Measurements from ENCODE around the gene STX4. TPM values are rescaled to one million over a fixed set of nuclear protein-coding genes. Genes with fewer than 3 reads are reported as not detected.

Gene STX4
- total RNA-seq, 4 donors from 2014 or later = 14.9 to 24.3 (median 21.4) TPM

GRCh38 chr16:31077592-31078396, 44.4 kb downstream of the STX4 start:
- Histone ChIP-seq H3K4me1 (peaks cover 12 to 13% of the 10 kb centered on the region in 2 donors), H3K9me3 (no peaks in the 10 kb centered on the region), H3K27me3 (no peaks in the 10 kb centered on the region), H3K4me3 (no peak overlapping the region), H3K27ac (no peak overlapping the region), H3K36me3 (peaks cover 0 to 55% of the 10 kb centered on the region in 2 donors)
- in situ Hi-C loops (cut with MboI; ENCODE audit: low sequenced_read_pairs in 4 of 4) (loop anchor here in 2 of 4 donors (5.0 to 25.0 kb wide), 2 partner anchors 45 to 90 kb away; partner anchors contain the start of genes HSD3B7 (in 1 of the 2) and STX4 (in 1 of the 2)), intact Hi-C loops (cut with DNase I; ENCODE audit: low total_unique reads) (no loop called here)
- DNase-seq = no peak
- no peak for ATAC-seq
- no peak for TF ChIP-seq POLR2A (IDR thresholded peaks at IDR 0.05)
- TF ChIP-seq, protein P1, sequence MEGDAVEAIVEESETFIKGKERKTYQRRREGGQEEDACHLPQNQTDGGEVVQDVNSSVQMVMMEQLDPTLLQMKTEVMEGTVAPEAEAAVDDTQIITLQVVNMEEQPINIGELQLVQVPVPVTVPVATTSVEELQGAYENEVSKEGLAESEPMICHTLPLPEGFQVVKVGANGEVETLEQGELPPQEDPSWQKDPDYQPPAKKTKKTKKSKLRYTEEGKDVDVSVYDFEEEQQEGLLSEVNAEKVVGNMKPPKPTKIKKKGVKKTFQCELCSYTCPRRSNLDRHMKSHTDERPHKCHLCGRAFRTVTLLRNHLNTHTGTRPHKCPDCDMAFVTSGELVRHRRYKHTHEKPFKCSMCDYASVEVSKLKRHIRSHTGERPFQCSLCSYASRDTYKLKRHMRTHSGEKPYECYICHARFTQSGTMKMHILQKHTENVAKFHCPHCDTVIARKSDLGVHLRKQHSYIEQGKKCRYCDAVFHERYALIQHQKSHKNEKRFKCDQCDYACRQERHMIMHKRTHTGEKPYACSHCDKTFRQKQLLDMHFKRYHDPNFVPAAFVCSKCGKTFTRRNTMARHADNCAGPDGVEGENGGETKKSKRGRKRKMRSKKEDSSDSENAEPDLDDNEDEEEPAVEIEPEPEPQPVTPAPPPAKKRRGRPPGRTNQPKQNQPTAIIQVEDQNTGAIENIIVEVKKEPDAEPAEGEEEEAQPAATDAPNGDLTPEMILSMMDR (IDR thresholded peaks at IDR 0.05 in 4 of 5, conservative IDR thresholded peaks at IDR 0.05 in 1 of 5) = no peak

GRCh38 chr16:31078597-31079341, 45.4 kb downstream of the STX4 start:
- DNase-seq = no peak
- intact Hi-C loops (cut with DNase I; ENCODE audit: low total_unique reads) = no loop called here
- TF ChIP-seq POLR2A (IDR thresholded peaks at IDR 0.05) = no peak
- TF ChIP-seq, protein P1 (IDR thresholded peaks at IDR 0.05 in 4 of 5, conservative IDR thresholded peaks at IDR 0.05 in 1 of 5) = no peak
- H3K4me1 ChIP-seq = peaks cover 10 to 13% of the 10 kb centered on the region in 2 donors
- peaks cover 0 to 55% of the 10 kb centered on the region in 2 donors for H3K36me3 ChIP-seq
- no peaks in the 10 kb centered on the region for H3K9me3 ChIP-seq
- no peak overlapping the region for H3K27ac ChIP-seq
- no peak for ATAC-seq
- in situ Hi-C loops (cut with MboI; ENCODE audit: low sequenced_read_pairs in 4 of 4) = loop anchor here in 2 of 4 donors (5.0 to 25.0 kb wide), 2 partner anchors 46 to 91 kb away; partner anchors contain the start of genes HSD3B7 (in 1 of the 2) and STX4 (in 1 of the 2)
- H3K27me3 ChIP-seq = no peaks in the 10 kb centered on the region
- no peak overlapping the region for H3K4me3 ChIP-seq

- intact Hi-C loops (cut with DNase I; ENCODE audit: low total_unique reads) = no loop called here
- ATAC-seq (no peak), DNase-seq (no peak)
- no peak overlapping the region for H3K4me3 ChIP-seq
- in situ Hi-C loops (cut with MboI; ENCODE audit: low sequenced_read_pairs in 4 of 4) = loop anchor here in 2 of 4 donors (5.0 to 25.0 kb wide), 2 partner anchors 47 to 92 kb away; partner anchors contain the start of genes HSD3B7 (in 1 of the 2) and STX4 (in 1 of the 2)
- TF ChIP-seq, protein P1 (IDR thresholded peaks at IDR 0.05 in 4 of 5, conservative IDR thresholded peaks at IDR 0.05 in 1 of 5) = no peak
- TF ChIP-seq POLR2A (IDR thresholded peaks at IDR 0.05) = no peak
- H3K9me3 ChIP-seq = no peaks in the 10 kb centered on the region
- H3K27me3 ChIP-seq = no peaks in the 10 kb centered on the region
- peaks cover 0 to 55% of the 10 kb centered on the region in 2 donors for H3K36me3 ChIP-seq
- H3K4me1 ChIP-seq = peaks cover 10 to 13% of the 10 kb centered on the region in 2 donors
- H3K27ac ChIP-seq = no peak overlapping the region
Measured at GRCh38 chr16:31079342-31079944, 46.1 kb downstream of the STX4 start.

DNA sequence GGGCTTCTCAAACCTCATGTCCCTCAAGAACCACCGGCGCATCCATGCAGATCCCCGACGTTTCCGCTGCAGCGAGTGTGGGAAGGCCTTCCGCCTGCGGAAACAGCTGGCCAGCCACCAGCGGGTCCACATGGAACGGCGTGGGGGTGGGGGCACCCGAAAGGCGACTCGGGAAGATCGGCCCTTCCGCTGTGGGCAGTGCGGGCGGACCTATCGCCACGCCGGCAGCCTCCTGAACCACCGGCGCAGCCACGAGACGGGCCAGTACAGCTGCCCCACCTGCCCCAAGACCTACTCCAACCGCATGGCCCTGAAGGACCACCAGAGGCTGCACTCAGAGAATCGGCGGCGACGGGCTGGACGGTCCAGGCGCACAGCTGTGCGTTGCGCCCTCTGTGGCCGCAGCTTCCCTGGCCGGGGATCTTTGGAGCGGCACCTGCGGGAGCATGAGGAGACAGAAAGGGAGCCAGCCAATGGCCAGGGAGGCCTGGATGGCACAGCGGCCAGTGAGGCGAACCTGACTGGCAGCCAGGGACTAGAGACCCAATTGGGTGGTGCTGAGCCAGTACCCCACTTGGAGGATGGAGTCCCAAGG, 46.8 kb downstream of the STX4 start:
- no peak for DNase-seq
- in situ Hi-C loops (cut with MboI; ENCODE audit: low sequenced_read_pairs in 4 of 4) (loop anchor here in 1 of 4 donors (25.0 kb wide), 1 partner anchor 93 kb away; the partner anchor contains the start of gene HSD3B7), intact Hi-C loops (cut with DNase I; ENCODE audit: low total_unique reads) (no loop called here)
- no peaks in the 10 kb centered on the region for H3K9me3 ChIP-seq
- ATAC-seq = no peak
- peaks cover 0 to 55% of the 10 kb centered on the region in 2 donors for H3K36me3 ChIP-seq
- TF ChIP-seq, protein P1 (IDR thresholded peaks at IDR 0.05 in 4 of 5, conservative IDR thresholded peaks at IDR 0.05 in 1 of 5) = no peak
- no peak for TF ChIP-seq POLR2A (IDR thresholded peaks at IDR 0.05)
- no peaks in the 10 kb centered on the region for H3K27me3 ChIP-seq
- no peak overlapping the region for H3K4me3 ChIP-seq
- H3K27ac ChIP-seq = no peak overlapping the region
- H3K4me1 ChIP-seq = peaks cover 5 to 8% of the 10 kb centered on the region in 2 donors
